Renal cortical epithelial cell (primary cell): ENCODE measurements around the gene NTM. TPM values are rescaled to one million over a fixed set of nuclear protein-coding genes. Genes with fewer than 3 reads are reported as not detected.

Experiments
- DNase-seq: peaks from one replicate; pipeline ENCODE4 v3.0.0-alpha.2; 2011; ENCODE audit warnings: low read depth
- total RNA-seq: library from RNA; depleted of rRNA; stranded (reverse); fragments of >200 nt; gene quantifications from 2 replicates; pipeline ENCODE4 v1.2.3, GENCODE V29; 2014

The NTM gene
- total RNA-seq, 1 donor from 2014 or later: 0.85 TPM

DNA sequence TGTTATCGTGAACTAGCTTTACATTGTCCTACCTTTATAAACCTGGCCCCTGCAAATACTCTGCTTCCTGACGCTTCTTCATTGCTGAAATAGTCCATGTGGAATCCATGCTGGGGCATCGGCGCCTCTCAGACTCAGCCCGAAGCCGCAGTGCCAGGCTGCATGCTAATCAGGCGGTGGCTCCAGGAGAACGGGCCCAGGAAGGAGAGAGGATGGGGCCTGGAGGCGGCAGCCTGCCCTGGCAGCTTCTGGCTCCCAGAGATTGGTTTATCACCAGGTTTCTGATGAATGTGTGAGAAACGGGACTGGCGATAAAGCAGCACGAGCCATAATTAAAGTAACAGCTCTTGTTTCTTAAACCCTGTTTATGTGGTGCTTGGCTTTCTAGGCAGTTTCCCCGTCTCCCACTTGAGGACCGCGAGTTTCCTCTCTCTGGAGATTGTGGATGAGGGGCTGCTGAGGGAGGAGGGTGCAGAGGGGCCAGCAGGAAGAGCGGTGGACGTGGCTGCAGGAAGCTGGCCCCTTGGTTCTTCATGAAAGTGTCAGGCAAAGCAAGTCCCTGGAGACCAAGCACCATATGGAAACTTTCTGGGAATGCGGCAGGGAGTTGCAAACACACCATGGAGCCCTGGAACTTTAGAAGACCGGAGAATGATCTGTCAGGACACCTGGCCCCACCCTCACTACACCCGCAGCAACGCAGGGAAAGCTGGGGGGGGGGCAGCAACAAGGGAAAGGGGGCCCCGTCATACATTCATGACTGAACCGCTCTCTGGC is 93.4 kb downstream of the NTM start:
- no peak for DNase-seq

DNA sequence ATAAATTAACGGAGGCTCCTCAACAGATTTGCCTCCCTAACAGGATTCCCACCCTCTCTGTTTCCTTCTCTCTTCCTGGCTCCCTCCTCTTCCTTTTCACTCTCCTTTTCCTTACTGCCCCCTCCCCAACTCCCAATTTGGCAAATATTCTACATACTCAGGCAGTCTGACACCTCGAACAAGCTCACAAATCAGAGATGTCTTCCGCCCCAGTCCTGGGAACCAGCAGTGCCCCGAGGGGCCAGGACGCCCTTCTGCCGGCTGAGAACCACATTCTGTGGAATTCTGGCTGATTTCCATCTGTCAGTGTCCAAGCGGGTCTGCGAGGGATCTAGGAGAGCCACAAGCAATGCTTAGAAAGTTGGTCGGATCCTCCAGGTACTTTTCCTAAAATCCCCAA is 94.0 kb downstream of the NTM start:
- DNase-seq: no peak

DNA sequence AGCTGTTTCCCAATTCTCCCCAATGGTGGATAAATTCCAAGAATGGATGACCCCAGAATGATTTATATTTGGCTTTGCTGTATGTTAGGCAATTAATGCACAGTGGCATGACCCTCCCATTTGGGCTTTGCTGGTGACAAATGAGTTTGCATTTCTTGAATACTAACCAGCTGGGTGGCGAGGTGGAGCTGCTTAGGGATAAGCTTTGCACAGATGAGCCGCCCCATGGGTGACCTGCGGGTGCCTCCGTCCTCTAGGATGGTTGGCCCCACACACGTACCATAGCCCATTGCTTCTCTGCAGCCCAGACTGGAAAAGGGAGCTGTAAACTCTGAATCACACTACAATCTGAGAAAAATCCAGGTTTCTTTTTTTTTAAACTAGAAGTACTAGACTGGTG is 94.6 kb downstream of the NTM start:
- no peak for DNase-seq

DNA sequence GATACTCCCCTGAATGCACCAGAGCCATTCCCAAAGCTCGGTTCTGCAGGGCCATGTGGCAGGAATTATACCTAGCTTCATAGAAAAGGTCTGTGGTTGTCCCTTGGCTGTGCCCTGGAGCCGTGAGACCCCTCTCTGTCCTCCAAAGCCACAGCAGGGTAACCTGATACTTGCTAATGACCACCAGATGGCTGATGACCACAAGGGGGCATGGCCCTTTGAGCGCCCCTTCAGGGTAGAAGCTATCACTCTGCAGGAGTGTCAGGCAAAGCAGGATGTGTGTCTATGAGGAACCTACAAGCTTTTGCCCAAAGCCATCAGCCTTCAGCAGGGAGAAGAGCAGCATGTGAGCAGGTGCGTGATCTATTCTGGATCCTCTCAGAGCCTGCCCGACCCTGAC is 95.3 kb downstream of the NTM start:
- DNase-seq: no peak

DNA sequence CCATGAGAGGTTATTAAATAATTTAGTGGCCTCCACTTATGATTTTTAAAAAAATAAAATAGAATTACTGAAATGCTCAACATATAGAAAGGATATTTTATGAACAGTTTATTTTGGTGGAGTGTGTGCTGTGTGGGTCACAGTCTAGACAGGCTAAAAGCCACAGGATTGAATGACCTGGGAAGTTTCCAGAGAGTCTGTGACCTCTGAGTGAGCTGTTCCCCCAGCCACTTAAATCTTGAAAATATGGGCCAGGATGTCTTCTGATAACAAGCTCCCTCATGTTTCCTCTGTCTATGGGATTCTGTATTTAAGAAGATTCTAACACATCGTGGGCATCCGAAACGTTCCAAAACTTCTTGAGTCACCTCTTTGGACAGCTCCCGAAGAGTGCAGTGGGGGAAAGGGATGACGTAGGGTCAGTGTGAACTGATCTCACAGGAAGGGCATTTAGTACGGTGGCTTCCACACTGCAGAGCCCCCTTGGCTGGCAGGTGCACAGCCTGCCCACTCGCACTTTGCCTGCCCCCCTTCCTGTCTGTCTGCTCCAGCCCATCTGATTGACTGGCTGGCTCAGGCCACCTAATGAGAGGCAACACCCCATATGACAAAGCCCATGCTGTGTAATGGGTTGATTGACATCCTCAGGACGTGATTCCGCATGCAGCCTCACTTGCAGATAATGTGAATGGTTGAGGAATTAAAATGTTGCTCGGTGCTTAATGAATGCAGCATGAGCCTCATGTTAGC is 97.4 kb downstream of the NTM start:
- DNase-seq: no peak

DNA sequence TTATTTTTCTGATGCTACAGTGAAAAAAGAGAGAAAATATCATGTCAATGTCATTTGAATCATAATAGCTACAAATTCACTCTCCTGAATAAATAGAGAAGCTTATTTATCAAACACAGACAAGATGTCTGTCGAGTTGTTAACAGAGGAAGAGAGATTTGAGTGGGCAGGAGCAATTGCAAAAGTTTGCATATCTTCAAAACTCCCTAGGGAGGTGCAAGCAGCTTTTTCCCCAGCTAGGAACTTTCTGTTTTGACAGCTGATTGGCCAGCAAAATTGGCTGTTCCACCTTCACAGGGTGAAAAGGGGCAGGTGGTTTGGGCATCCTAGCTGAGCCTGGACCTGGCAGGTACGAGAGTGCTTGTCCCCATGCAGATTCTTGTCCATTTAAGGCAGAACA is 98.2 kb downstream of the NTM start:
- DNase-seq: no peak

DNA sequence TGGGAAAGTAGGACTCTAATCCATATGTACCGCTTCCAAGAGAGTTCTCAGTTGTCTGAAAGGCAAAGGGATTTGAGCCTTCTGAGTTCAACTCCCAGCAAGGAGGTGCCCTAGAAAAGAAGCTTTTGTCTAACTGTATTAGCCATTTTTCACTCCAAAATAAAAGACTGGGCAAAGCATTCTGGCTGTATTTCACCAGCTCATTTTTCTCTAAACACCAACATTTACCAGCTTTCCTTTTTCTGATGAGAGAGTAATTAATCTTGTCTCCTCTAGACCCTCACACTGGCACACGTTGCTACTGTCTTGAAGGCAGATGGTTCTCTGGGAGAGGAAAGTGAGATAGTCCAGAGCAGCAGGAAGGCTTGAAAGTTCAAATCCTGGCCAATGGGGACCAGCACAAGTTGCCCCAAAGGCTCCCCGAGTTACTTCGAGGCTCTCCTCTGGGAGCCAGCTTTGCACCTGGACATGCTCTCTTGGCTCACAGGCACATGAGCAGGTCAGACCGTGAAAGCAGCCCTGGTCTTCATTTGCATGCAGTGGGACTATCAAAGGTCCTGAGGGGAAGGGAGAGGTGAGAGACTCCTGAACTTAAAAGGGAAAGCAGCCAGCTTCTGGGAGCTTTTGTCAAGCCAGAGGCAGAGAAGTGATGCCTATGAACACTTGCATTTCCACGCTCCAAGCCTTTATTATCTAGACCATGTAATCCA is 100.0 kb downstream of the NTM start:
- no peak for DNase-seq

DNA sequence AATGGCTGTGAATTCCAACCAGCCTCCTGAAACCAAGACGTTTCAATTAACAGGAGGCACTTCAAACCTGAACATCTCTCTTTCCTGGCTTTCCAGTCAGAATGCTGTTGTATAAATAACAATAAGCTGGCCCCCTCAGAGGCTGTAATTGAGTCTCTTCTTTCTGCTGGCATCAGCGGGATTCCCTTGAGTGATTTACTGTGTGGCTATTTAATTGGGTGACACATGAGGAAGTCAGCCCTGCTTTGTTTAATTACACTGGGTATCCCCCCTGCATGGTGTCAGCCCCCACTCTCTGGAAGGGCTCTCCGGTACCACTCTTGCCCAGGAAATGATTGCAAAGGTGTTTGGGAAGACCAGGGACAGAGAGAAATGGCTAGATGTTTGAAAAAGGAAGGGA is 101.6 kb downstream of the NTM start:
- DNase-seq: no peak

DNA sequence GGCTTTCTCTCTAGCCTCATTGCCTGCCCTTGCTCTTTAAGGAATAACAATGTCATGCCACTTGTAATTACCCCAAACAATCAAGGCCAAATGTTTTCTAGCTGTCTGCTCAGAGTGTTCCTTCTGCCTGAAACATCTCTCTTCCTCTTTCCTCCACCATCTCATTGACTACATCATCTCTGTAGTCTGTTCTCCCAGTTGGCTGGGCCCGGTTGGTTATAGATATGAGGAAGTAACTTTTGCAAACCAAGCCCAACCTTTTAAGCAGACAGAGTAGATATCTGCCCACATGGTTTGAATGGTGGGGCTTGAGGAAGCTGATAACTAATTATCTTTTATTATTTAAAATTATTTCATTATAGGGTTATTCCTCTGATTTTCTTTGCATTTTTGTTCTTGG is 104.5 kb downstream of the NTM start:
- DNase-seq: no peak

DNA sequence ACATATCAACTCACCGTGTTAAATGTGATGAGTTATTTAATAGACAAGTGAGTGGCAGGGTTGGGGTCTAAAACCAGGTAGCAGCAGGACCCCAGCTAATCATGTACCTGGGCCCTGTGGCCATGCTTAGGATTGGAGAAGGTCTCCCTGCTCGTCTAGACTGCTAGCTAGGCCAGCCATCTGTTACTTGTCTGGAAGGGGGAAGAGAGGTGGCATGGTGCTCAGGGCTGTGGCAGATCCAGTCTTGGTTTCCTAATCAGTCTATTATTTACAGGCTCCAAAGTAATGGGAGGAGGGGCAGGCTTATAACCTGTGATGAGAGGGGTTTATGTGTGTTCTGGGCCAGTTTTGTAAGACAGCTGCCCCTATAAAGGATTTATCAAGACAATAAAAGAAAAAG is 105.9 kb downstream of the NTM start:
- no peak for DNase-seq

DNA sequence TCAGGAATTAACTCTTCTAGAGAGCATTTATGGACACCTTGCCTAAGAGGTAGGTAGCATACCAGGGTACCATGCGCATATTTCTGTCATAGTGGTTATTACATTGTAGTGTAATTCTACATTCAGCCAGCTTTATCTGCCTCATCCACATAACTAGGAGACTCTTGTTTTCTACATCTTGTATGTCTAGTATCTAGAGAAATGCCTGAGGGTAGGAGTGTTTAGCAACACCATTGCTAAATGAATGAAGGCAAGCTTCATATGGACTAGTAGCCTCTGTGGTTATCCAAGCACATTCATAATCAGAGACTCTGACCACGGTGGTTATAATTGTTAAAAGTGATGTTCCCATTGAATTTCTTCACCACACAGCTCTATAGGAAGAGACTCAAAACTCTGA is 107.9 kb downstream of the NTM start:
- DNase-seq: no peak

DNA sequence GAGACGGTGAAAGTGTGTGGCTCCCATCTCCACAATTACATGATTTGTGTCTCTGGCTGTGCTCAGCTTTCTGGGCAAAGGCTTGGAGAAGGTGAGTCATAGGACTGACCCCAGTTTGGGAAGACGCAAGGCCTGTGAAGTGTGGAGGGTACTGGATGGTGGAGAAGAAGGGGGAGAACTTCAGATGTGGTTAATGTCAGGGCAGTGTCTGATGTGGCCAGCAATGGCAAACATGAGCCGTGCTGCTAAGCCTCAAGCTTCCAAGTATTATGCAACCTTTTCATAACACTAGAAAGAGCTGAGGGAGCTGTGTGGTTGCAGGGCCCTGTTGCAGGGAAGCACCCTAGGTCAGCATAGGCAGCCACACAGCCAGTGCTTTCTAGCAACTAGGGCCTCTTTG is 110.9 kb downstream of the NTM start:
- DNase-seq: peak; percentile 1

DNA sequence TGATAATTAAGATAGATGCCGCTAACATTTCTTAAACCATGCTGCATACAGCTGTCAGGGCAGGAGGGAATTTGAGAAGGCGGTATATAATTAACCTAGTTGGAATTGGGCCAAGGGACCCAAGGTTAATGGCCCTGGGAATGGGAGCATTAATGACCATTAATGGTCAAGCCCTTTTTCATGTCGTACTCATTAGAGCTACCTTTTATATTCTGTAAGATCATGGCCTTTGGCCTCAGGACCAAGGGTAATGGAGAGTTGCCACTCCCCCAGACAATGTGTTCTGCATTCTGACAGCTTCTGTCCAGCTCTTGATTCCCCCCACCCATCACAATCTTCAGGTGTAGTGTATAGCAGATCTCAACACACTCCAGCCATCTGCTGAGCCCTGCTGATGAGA is 111.6 kb downstream of the NTM start:
- DNase-seq: peak; percentile 3

DNA sequence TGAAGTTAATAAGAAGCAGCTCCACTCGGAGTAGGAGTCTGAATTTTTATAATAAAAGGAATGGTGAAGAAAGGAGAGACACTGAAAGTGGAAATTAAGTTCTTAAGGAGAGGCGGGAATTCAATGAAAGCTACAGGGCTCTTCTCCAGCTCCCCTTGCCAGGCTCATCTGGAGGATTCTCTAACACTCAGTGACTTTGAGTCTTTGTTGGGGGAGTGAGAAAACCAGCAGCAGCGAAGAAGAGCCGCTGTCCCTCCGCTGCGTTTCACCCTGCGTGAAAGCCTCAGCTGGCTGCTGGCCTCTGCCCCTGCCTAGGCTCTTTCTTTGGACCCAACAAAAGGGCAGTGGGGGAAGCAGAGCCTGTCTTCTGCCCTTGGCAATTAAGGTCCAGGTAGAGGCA is 113.0 kb downstream of the NTM start:
- no peak for DNase-seq

DNA sequence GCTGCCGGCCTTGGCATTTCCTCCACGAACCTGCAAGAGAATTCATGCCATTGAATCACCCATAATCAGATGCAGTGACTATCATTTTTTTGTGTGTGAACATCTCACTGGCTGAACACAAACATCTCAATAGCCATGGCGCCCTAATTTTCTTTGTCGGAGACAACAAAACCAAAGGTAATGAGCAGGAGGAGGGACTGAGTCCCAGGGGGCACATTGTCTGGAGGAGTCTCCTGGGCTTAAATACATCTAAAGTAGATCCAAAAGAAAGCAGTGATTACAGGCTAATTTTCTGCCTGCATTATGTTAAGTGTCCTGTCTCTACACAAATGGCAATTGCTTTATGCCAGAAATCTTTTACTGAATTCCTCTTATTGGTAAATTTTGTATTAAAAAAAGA is 113.5 kb downstream of the NTM start:
- no peak for DNase-seq

DNA sequence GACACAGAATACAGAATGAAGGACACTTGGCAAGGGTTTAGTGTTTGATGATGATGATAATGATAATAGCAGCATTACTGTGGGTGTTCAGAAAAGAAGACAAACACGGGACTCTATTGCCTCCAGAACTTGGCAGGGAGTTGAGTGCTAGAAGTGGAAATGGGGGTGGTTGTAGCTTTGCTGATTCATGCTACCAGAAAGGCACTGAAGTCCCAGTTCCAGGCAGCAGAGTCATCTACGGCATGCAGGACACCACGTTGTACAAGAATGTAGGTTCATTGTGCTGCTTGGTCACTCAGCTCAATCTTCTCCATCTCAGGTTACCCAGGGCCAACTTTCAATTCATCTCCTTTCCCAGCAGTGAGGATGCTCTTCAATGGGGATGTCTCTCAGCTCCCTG is 115.7 kb downstream of the NTM start:
- no peak for DNase-seq

DNA sequence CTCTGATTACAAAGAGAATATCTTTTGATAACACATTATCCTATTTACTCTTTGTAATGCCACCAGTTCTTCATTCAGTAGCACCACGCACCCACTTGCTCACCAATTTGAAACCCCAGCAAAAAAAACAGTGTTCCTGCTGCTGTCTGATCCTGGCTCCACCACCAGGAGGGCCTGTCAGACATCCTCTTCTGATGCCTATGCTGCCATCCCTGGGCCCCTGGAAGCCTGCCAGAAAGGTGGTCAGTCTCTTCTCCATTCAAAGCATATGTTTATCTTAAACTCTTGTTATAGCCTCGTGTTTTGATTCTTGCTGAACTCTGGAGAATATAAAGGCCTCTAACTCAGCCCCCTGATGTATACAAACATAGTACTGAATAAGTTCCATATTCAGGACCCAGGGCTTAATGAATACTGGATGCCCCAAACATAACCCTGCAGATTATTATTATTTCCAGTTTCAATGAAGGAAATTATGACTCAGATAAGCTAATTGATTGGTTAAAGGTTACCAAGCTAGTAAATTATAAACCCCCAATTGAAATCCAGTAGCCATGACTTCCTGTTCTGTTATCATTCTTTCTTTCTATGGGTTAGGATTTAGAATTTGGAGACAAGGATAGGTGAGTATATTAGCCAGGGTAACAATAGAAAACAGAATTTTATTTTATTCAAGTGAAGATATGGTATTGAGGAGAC is 116.7 kb downstream of the NTM start:
- DNase-seq: peak; percentile 5

DNA sequence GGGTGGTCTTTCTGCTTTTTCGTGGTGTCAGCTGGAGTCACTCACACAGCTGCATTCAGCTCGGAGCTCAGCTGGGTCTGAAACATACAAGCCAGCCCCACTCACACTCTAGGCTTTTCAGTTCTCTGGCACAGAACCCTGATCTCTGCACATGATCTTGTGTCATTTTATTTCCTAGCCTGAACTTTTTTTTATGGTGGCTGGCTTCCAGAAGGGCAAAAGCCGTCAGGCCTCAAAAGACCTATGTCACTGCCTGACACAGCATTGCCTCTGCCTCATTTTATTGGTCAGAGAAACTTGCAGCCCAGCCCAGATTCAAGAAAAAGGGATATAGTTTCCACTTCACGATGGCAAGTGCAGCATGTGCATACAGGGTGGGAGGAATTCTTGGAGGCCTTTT is 117.8 kb downstream of the NTM start:
- DNase-seq: no peak

DNA sequence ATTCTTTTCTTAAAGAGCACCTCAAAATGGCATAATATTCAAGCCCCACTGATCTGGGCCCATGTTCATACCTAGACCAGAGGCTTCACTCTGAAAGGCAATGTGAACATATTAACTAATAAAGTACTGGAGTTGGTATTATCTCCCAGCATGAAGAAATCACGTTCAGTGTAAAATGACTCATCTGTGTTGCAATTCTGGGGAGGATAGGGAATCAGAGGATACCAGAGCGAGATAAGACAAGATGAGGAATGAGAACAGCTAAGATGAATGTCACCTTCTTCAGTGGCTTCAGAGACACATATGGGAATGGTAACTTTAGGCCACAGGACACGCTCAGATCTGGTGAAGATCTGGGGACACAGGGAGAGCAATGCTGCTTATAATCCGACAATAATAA is 121.1 kb downstream of the NTM start:
- DNase-seq: peak; percentile 4

DNA sequence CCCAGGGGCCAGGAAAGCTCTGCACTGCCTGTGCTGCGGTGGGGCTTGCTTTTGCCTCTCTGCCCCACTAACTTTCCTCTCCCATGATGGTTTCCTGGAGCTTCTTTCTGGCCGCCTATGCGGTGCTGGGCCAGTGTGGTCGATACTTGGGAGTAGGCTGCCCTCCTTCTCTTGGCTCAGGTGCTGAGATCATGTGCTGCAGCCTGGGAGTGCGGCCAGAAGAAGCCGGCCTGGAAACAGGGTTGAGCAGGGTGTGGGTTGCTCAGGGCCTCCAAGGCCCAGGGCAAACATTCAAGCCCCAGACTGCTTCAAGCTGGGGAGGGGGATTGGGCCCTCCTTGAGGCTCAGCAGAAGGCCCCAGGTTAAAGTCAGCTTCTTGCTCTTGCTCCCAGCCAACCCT is 125.0 kb downstream of the NTM start:
- DNase-seq: no peak

DNA sequence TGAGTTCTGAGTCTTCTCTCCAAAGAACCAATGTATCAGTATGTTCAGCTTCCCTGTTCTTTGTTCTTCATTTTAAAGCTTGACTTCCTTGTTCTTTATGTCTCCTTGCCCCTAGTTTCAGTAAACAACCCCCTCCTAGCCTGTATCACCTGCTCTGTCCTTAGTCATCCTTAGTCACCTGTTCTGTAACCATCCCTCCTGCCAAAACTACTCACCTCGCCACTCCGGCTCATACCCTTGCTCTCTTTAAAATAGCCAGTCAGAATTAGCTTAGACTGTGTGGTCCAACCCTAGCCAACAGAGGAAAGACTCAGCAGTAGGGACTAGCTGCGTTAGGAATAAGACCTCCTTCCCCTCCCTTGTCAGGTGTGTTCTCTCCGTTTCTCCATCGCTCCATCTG is 127.3 kb downstream of the NTM start:
- DNase-seq: peak; percentile 6

DNA sequence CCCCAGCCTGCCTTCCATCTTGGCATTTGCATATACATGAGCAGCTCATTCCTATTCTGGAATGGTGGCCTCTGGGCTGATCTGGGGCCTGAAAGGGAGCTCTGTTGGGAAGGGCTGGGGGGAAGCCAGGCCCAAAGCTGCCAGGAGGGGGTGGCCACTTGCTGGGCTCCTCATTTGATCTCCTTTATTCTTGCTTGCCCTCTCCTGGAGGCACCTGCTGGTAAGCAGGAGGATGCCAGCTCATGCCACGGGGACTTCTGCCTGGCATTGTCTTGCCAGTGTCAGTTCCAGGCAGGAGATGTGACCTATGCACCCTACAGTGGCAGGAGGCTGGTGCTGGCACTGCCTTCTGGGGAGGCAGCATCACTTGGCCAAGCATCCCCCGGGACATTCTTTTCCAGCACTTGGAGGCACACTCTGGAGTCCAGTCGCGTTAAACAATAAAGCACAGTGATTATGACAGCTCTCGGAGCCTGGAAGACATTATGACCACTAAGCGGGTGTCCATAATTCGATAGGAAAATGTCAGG is 128.3 kb downstream of the NTM start:
- DNase-seq: no peak
